Vagina (tissue), 2 donors: ENCODE data around the gene NFATC2. TPM values are rescaled to one million over a fixed set of nuclear protein-coding genes. Genes with fewer than 3 reads are reported as not detected.

ENCODE experiments used
- DNase-seq, 2 donors: peaks; one replicate each; pipeline ENCODE4 v3.0.0-alpha.2; 2017; ENCODE audit errors: extremely low spot score in 2 of 2
- H3K27ac ChIP-seq: fragments of 200-600 bp; sonication (generic); one replicate; pipeline ENCODE4 v1.5.1; 2019
- H3K27me3 ChIP-seq: fragments of 200-600 bp; sonication (generic); one replicate; pipeline ENCODE4 v1.5.1; 2019
- H3K36me3 ChIP-seq, 2 donors: fragments of 200-600 bp; sonication (generic); one replicate each; pipeline ENCODE4 v1.5.1; 2017 to 2019
- H3K4me1 ChIP-seq: fragments of 200-600 bp; sonication (generic); one replicate; pipeline ENCODE4 v1.5.1; 2019
- H3K4me3 ChIP-seq, 2 donors: fragments of 200-600 bp; sonication (generic); 1 replicate in 1 of 2; 2 replicates in 1 of 2; pipeline ENCODE4 v1.5.1; 2016 to 2019
- H3K9me3 ChIP-seq: fragments of 200-600 bp; sonication (generic); one replicate; pipeline ENCODE4 v1.5.1; 2019
- POLR2A ChIP-seq, 2 donors: fragments of 450-650 bp; IDR thresholded peaks; one replicate each; pipeline ENCODE4 v1.6.1; 2017; ENCODE audit warnings: antibody characterized with exemption in 2 of 2, mild to moderate bottlenecking in 2 of 2, moderate library complexity in 2 of 2
- POLR2AphosphoS5 ChIP-seq, 2 donors: sonication (generic); formaldehyde crosslinking; IDR thresholded peaks; one replicate each; pipeline ENCODE4 v1.9.0; 2017; ENCODE audit warnings: antibody characterized with exemption in 2 of 2, mild to moderate bottlenecking in 2 of 2, low read depth in 1 of 2; ENCODE audit not compliant: insufficient read depth in 1 of 2
- intact Hi-C: fragments of 100-400 bp; cut with DNase I; formaldehyde crosslinking; loops from one replicate; pipeline ENCODE4 v1.15.1; 2023
- total RNA-seq: library from RNA; depleted of rRNA; stranded (reverse); fragments of >200 nt; gene quantifications from one replicate; pipeline ENCODE4 v1.2.3, GENCODE V29; 2016
- TF ChIP-seq, protein P1 (sequence below), 3 experiments: fragments of 450-650 bp in 2 of 3; fragments of 200-600 bp in 1 of 3; sonication (generic) in 1 of 3; IDR thresholded peaks; one replicate each; pipeline ENCODE4 v1.5.1; 2017 to 2019; ENCODE audit warnings: antibody characterized with exemption in 3 of 3, mild to moderate bottlenecking in 2 of 3, moderate library complexity in 2 of 3

Gene NFATC2
- total RNA-seq, 1 donor from 2014 or later: 7.4 TPM

DNA sequence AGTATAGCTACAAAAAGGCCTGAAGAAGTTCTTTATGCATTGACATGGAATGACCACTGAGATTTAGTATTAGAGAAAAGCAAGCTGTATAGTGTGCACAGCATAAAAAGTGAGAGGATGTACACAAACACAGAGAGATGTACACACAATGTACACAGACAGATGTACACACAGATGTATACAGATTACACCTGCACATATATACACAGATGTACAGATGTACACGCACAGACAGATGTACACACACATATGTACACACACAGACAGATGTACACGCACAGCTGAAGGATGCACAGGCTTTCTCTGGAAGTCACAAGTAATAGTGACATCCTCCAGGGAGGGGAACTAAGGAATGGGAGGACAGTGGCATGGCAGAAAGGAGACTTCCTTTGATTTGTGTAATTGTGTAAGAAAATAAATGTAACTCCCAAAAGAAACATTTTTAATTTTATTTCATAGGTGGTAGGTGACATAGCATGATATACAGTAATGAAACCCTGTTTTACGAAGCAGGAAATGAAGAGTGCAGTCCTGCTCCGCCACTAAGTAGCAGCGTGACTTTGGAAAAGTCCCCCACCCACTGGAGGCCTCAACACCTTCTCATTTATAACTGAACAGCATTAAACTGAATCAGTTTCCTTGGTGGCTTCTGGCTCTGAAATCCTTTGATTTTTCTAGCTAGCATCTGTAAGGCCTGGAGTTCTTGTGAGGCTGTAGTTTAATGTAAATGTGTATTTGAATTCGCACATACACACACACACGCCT is 14.1 kb downstream of the NFATC2 start:
- Histone ChIP-seq H3K4me3 (no peak overlapping the region), H3K36me3 (no peaks in the 10 kb centered on the region), H3K27ac (no peak overlapping the region), H3K9me3 (no peaks in the 10 kb centered on the region), H3K4me1 (peaks cover 17% of the 10 kb centered on the region), H3K27me3 (no peaks in the 10 kb centered on the region)
- TF ChIP-seq POLR2A (IDR thresholded peaks at IDR 0.05) (no peak), POLR2AphosphoS5 (IDR thresholded peaks at IDR 0.05; ENCODE audit: insufficient read depth in 1 of 2, low read depth in 1 of 2) (no peak)
- TF ChIP-seq, protein P1, sequence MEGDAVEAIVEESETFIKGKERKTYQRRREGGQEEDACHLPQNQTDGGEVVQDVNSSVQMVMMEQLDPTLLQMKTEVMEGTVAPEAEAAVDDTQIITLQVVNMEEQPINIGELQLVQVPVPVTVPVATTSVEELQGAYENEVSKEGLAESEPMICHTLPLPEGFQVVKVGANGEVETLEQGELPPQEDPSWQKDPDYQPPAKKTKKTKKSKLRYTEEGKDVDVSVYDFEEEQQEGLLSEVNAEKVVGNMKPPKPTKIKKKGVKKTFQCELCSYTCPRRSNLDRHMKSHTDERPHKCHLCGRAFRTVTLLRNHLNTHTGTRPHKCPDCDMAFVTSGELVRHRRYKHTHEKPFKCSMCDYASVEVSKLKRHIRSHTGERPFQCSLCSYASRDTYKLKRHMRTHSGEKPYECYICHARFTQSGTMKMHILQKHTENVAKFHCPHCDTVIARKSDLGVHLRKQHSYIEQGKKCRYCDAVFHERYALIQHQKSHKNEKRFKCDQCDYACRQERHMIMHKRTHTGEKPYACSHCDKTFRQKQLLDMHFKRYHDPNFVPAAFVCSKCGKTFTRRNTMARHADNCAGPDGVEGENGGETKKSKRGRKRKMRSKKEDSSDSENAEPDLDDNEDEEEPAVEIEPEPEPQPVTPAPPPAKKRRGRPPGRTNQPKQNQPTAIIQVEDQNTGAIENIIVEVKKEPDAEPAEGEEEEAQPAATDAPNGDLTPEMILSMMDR (IDR thresholded peaks at IDR 0.05): no peak
- intact Hi-C loops: no loop called here
- DNase-seq: no peak

DNA sequence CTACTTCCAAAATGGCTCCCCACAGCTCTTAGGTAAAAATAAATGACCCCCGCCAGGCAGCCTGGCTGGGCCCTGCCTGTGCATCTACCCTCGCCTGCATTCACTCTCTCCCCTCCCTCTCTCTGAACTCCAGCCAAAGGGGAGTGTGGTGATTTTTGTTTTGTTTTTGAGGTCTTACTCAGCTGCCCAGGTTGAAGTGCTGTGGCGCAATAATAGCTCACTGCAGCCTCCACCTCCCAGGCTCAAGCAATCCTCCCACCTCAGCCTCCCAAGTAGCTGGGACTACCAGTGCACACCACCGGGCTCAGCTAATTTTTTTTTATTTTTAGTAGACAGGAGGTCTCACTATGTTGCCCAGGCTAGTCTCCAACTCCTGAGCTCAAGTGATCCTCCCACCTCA is 15.8 kb downstream of the NFATC2 start:
- TF ChIP-seq, protein P1 (IDR thresholded peaks at IDR 0.05): no peak
- no peak for TF ChIP-seq POLR2AphosphoS5 (IDR thresholded peaks at IDR 0.05; ENCODE audit: insufficient read depth in 1 of 2, low read depth in 1 of 2)
- no peak for TF ChIP-seq POLR2A (IDR thresholded peaks at IDR 0.05)
- no peak for DNase-seq
- no peaks in the 10 kb centered on the region for H3K36me3 ChIP-seq
- H3K4me1 ChIP-seq: peaks cover 7% of the 10 kb centered on the region
- no peaks in the 10 kb centered on the region for H3K9me3 ChIP-seq
- H3K27me3 ChIP-seq: no peaks in the 10 kb centered on the region
- no peak overlapping the region for H3K4me3 ChIP-seq
- intact Hi-C loops: no loop called here
- H3K27ac ChIP-seq: no peak overlapping the region

DNA sequence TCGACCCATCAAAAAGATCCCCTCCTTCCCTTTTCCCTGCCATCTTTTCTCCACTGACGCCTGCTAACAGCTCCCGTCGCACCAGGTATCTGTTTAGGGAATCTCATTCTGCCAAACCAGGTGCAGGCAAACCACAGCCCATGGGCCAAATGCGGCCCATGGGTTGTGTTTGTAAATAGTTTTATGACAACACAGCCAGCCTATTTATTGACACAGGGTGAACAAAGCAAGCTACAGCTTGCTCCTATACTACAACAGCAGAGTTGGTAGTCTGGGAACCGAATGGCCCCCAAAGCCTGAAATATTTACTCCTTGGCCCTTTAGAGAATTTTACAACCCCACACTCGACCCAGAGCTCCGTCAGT is 16.4 kb downstream of the NFATC2 start:
- Histone ChIP-seq H3K36me3 (no peaks in the 10 kb centered on the region), H3K4me1 (peaks cover 7% of the 10 kb centered on the region), H3K27me3 (no peaks in the 10 kb centered on the region), H3K27ac (no peak overlapping the region), H3K9me3 (no peaks in the 10 kb centered on the region), H3K4me3 (peak overlapping the region in 1 of 2 donors; percentile 11)
- intact Hi-C loops: no loop called here
- no peak for DNase-seq
- TF ChIP-seq POLR2A (IDR thresholded peaks at IDR 0.05) (no peak), POLR2AphosphoS5 (IDR thresholded peaks at IDR 0.05; ENCODE audit: insufficient read depth in 1 of 2, low read depth in 1 of 2) (no peak)
- TF ChIP-seq, protein P1 (IDR thresholded peaks at IDR 0.05): no peak

DNA sequence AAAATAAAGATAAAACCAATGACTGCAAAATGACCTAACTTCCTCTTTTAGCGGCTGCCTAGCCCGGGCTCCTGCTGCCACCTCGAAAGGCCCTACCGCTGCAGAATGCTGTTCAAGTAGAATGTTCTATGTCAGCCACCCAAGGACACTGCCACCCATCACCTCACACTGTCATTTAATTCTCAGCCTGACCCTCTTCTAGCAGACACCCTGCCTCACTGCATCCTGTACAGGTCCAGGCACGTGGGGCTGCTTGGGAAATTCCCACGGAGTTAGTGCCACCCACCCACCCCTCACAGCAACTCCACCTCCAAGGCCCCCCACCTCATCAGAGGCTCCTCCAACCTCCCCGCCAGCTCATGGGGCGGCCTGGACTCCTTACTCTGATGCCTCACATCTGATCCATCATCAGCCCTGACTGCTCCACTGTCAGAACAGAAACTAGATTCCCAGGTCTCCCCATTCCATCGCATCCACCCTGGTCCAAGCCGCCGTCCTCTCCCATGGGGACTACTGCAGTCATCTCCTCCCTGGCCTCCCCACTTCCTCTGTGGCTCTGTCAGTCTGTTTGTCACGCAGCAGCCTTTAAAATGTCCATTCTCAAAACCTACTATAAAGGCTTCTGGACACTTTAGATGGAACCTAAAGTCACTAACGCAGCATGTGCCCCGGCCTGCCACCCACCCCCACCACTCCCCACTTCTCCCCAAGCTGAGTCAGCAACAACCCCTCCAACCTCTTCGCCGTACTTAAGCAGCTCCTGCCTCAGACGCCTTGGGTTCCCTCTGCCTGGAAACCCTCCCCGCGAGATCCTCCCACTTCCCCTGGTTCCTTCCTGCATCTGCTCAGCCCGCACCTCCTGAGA is 17.0 kb downstream of the NFATC2 start:
- Histone ChIP-seq H3K36me3 (no peaks in the 10 kb centered on the region), H3K4me1 (peaks cover 7% of the 10 kb centered on the region), H3K4me3 (peak overlapping the region in 1 of 2 donors; percentile 11), H3K9me3 (no peaks in the 10 kb centered on the region), H3K27me3 (no peaks in the 10 kb centered on the region), H3K27ac (no peak overlapping the region)
- no peak for DNase-seq
- TF ChIP-seq POLR2A (IDR thresholded peaks at IDR 0.05) (no peak), POLR2AphosphoS5 (IDR thresholded peaks at IDR 0.05; ENCODE audit: insufficient read depth in 1 of 2, low read depth in 1 of 2) (no peak)
- TF ChIP-seq, protein P1 (IDR thresholded peaks at IDR 0.05): no peak
- intact Hi-C loops: no loop called here
